ENCODE measurements around the gene PLD2.

DNA sequence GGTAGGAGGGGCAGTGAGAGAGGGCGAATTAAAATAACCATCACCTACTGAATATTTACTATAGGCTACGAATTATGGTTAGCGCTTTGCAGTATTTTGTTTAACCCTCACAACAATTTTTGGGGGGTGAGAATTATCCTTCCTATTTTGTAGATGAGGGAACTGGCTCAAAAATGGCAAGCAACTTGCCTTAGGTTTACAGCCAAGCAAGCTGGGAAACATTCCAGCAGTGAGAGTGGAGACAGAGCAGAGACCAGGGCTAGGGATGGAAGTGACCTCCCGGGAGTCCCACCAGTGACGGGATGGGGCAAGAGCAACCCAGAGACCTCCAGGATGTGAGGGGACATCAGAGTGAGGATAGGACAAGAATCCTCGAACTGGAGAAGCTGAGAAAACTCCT, 20.4 kb upstream of the PLD2 start:
- TF ChIP-seq, protein P1, sequence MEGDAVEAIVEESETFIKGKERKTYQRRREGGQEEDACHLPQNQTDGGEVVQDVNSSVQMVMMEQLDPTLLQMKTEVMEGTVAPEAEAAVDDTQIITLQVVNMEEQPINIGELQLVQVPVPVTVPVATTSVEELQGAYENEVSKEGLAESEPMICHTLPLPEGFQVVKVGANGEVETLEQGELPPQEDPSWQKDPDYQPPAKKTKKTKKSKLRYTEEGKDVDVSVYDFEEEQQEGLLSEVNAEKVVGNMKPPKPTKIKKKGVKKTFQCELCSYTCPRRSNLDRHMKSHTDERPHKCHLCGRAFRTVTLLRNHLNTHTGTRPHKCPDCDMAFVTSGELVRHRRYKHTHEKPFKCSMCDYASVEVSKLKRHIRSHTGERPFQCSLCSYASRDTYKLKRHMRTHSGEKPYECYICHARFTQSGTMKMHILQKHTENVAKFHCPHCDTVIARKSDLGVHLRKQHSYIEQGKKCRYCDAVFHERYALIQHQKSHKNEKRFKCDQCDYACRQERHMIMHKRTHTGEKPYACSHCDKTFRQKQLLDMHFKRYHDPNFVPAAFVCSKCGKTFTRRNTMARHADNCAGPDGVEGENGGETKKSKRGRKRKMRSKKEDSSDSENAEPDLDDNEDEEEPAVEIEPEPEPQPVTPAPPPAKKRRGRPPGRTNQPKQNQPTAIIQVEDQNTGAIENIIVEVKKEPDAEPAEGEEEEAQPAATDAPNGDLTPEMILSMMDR (IDR thresholded peaks at IDR 0.05; ENCODE audit: low read depth, low read length, poor library complexity, severe bottlenecking) = no peak
- TF ChIP-seq EZH2phosphoT487 (IDR thresholded peaks at IDR 0.05; ENCODE audit: borderline replicate concordance, low read length) = no peak

All from DOHH2 (cell line).